CD14-positive monocyte (primary cell): Measurements from ENCODE around the gene PSMD7. TPM values are rescaled to one million over a fixed set of nuclear protein-coding genes. Genes with fewer than 3 reads are reported as not detected.
"Not testable (repeated sequence)": the region's sequence is repeated elsewhere in the genome, so short reads cannot be mapped to it uniquely, and the experiment has no call there.

Experiments
- DNase-seq, 3 donors: peaks; one replicate each; pipeline ENCODE4 v3.0.0-alpha.2; 2011 to 2022
- H2AFZ ChIP-seq: 2 replicates; pipeline ENCODE4 v1.6.0; 2012; ENCODE audit warnings: mild to moderate bottlenecking, low read depth, low read length, inconsistent platforms; ENCODE audit not compliant: insufficient read depth, poor library complexity, severe bottlenecking
- H3K27ac ChIP-seq, 2 donors: 1 replicate in 1 of 2; 2 replicates in 1 of 2; pipeline ENCODE4 v1.5.1; 2012 to 2013; ENCODE audit warnings: low read length in 2 of 2, control low read depth in 1 of 2, inconsistent platforms in 1 of 2, low read depth in 1 of 2, mild to moderate bottlenecking in 1 of 2
- H3K27me3 ChIP-seq, 2 donors: one replicate each; pipeline versions ENCODE4 v1.6.0 to v1.6.1; 2011 to 2013; ENCODE audit warnings: low read length in 2 of 2; ENCODE audit not compliant: control insufficient read depth in 2 of 2, insufficient read depth in 2 of 2
- H3K36me3 ChIP-seq, 2 donors: replicated peaks in 1 of 2; 1 replicate in 1 of 2; 2 replicates in 1 of 2; pipeline versions ENCODE4 v1.5.1 to v1.6.1; 2012 to 2013; ENCODE audit warnings: low read length in 2 of 2, control low read depth in 1 of 2, inconsistent platforms in 1 of 2, mild to moderate bottlenecking in 1 of 2; ENCODE audit not compliant: insufficient read depth in 2 of 2, control insufficient read depth in 1 of 2
- H3K4me1 ChIP-seq, 2 donors: 1 replicate in 1 of 2; 2 replicates in 1 of 2; pipeline versions ENCODE4 v1.5.1 to v1.6.1; 2012 to 2013; ENCODE audit warnings: low read length in 2 of 2, control low read depth in 1 of 2, inconsistent platforms in 1 of 2, mild to moderate bottlenecking in 1 of 2, moderate library complexity in 1 of 2; ENCODE audit not compliant: insufficient read depth in 2 of 2, control insufficient read depth in 1 of 2
- H3K4me2 ChIP-seq: replicated peaks from 2 replicates; pipeline ENCODE3; 2012; ENCODE audit warnings: low read length, moderate library complexity, mild to moderate bottlenecking; ENCODE audit not compliant: poor library complexity, severe bottlenecking; ENCODE audit errors: extremely low read depth
- H3K4me3 ChIP-seq, 3 experiments: fragments of 200-600 bp in 1 of 3; sonication (generic) in 1 of 3; replicated peaks in 1 of 3; 1 replicate in 2 of 3; 2 replicates in 1 of 3; pipeline ENCODE4 v1.5.1; 2011 to 2013; ENCODE audit warnings: low read length in 3 of 3, mild to moderate bottlenecking in 3 of 3, control low read depth in 2 of 3, low read depth in 2 of 3, inconsistent platforms in 1 of 3, moderate library complexity in 1 of 3
- H3K79me2 ChIP-seq: 2 replicates; pipeline ENCODE4 v1.6.0; 2012; ENCODE audit warnings: mild to moderate bottlenecking, control low read depth, inconsistent platforms, low read length, moderate library complexity; ENCODE audit not compliant: insufficient read depth
- H3K9ac ChIP-seq: 2 replicates; pipeline ENCODE4 v1.6.0; 2017; ENCODE audit warnings: low read length, mild to moderate bottlenecking; ENCODE audit not compliant: insufficient read depth, poor library complexity, severe bottlenecking
- H3K9me3 ChIP-seq, 2 donors: replicated peaks in 1 of 2; 1 replicate in 1 of 2; 2 replicates in 1 of 2; pipeline versions ENCODE4 v1.5.1 to v1.6.1; 2012 to 2013; ENCODE audit warnings: low read length in 2 of 2, control low read depth in 1 of 2; ENCODE audit not compliant: control insufficient read depth in 1 of 2, insufficient read depth in 1 of 2
- H4K20me1 ChIP-seq: 2 replicates; pipeline ENCODE4 v1.6.0; 2012; ENCODE audit warnings: mild to moderate bottlenecking, low read length, control low read depth, moderate library complexity; ENCODE audit not compliant: insufficient read depth
- H3K27ac Mint-ChIP-seq, 7 donors: one replicate each; pipeline ENCODE4 v1.8.0; 2020; ENCODE audit warnings: mild to moderate bottlenecking in 7 of 7, mixed read lengths in 7 of 7, moderate library complexity in 6 of 7, inconsistent platforms in 2 of 7
- H3K27me3 Mint-ChIP-seq, 3 donors: one replicate each; pipeline ENCODE4 v1.8.0; 2021 to 2022; ENCODE audit warnings: low read depth in 3 of 3, mild to moderate bottlenecking in 3 of 3, mixed read lengths in 3 of 3, moderate library complexity in 3 of 3, inconsistent platforms in 1 of 3
- H3K36me3 Mint-ChIP-seq, 2 donors: one replicate each; pipeline ENCODE4 v1.8.0; 2020; ENCODE audit warnings: mixed read lengths in 2 of 2, inconsistent platforms in 1 of 2, mild to moderate bottlenecking in 1 of 2
- H3K4me1 Mint-ChIP-seq: one replicate; pipeline ENCODE4 v1.8.0; 2020; ENCODE audit warnings: mild to moderate bottlenecking, mixed read lengths
- H3K4me3 Mint-ChIP-seq, 2 donors: one replicate each; pipeline ENCODE4 v1.8.0; 2020; ENCODE audit warnings: mild to moderate bottlenecking in 2 of 2, mixed read lengths in 2 of 2, moderate library complexity in 1 of 2
- H3K9me3 Mint-ChIP-seq, 7 donors: one replicate each; pipeline ENCODE4 v1.8.0; 2020 to 2022; ENCODE audit warnings: mixed read lengths in 7 of 7, mild to moderate bottlenecking in 6 of 7, moderate library complexity in 6 of 7, inconsistent platforms in 2 of 7
- CTCF ChIP-seq: fragments of 200-600 bp; IDR thresholded peaks from one replicate; pipeline ENCODE4 v1.8.0; 2022; ENCODE audit warnings: antibody characterized with exemption, mild to moderate bottlenecking
- WGBS: methylation state at CpG from one replicate; pipeline ENCODE4 v1.1.5; 2013; ENCODE audit warnings: missing lambda C conversion rate; ENCODE audit not compliant: insufficient coverage; 5-methylcytosine and 5-hydroxymethylcytosine counted together
- intact Hi-C, 2 donors: fragments of 100-400 bp; cut with micrococcal nuclease; formaldehyde crosslinking; loops; one replicate each; pipeline versions ENCODE4 v1.15.0 to v1.15.1; 2023
- polyA plus RNA-seq, 3 donors: library from polyadenylated mRNA; depleted of rRNA in 1 of 3; unstranded in 2 of 3; stranded (reverse) in 1 of 3; fragments of 300-500 nt in 2 of 3; fragments of >200 nt in 1 of 3; fragmentation: Illumina TruSeq in 2 of 3; gene quantifications; 1 replicate in 2 of 3; 2 replicates in 1 of 3; pipeline ENCODE4 v1.2.3, GENCODE V29; 2012 to 2021

The PSMD7 gene
- polyA plus RNA-seq, 3 donors = 61.3 to 118 (median 96.7) TPM

GRCh38 chr16:74321356-74321755 lies 24.7 kb downstream of the PSMD7 start:
- 85% methylated on average over 1 of the region's 2 CpGs for WGBS
- intact Hi-C loops = no loop called here
- H3K27me3 Mint-ChIP-seq = peaks cover 0 to 3% (median 0%) of the 10 kb centered on the region in 3 donors
- Histone ChIP-seq H3K9me3 (no peaks in the 10 kb centered on the region), H3K4me1 (no peaks in the 10 kb centered on the region), H3K4me3 (no peak overlapping the region), H3K36me3 (peaks cover 15% of the 10 kb centered on the region in 2 donors), H3K79me2 (no peaks in the 10 kb centered on the region), H3K27me3 (no peaks in the 10 kb centered on the region), H3K27ac (no peak overlapping the region), H2AFZ (no peak overlapping the region), H4K20me1 (no peaks in the 10 kb centered on the region), H3K9ac (no peak overlapping the region), H3K4me2 (no peak overlapping the region)
- no peak overlapping the region for H3K4me3 Mint-ChIP-seq
- DNase-seq = no peak
- no peaks in the 10 kb centered on the region for H3K9me3 Mint-ChIP-seq
- peak overlapping the region in 4 of 7 donors; percentile 27 to 73 (median 64) for H3K27ac Mint-ChIP-seq
- no peaks in the 10 kb centered on the region for H3K4me1 Mint-ChIP-seq
- TF ChIP-seq CTCF = no peak
- H3K36me3 Mint-ChIP-seq = peaks cover 15 to 29% of the 10 kb centered on the region in 2 donors

GRCh38 chr16:74322301-74322710 lies 25.7 kb downstream of the PSMD7 start:
- no peak overlapping the region for H2AFZ ChIP-seq
- Mint-ChIP-seq H3K4me3 (no peak overlapping the region), H3K9me3 (no peaks in the 10 kb centered on the region), H3K36me3 (peaks cover 22 to 38% of the 10 kb centered on the region in 2 donors), H3K4me1 (no peaks in the 10 kb centered on the region), H3K27me3 (peaks cover 0 to 3% (median 0%) of the 10 kb centered on the region in 3 donors), H3K27ac (no peak overlapping the region)
- H3K36me3 ChIP-seq = peaks cover 21 to 24% of the 10 kb centered on the region in 2 donors
- H4K20me1 ChIP-seq = no peaks in the 10 kb centered on the region
- no peak for TF ChIP-seq CTCF
- no CpG with 5 or more reads among the region's 7 CpGs for WGBS
- intact Hi-C loops = no loop called here
- H3K79me2 ChIP-seq = no peaks in the 10 kb centered on the region
- no peaks in the 10 kb centered on the region for H3K27me3 ChIP-seq
- H3K4me2 ChIP-seq = no peak overlapping the region
- H3K4me1 ChIP-seq = no peaks in the 10 kb centered on the region
- H3K9ac ChIP-seq = no peak overlapping the region
- DNase-seq = no peak
- no peak overlapping the region for H3K4me3 ChIP-seq
- no peaks in the 10 kb centered on the region for H3K9me3 ChIP-seq
- H3K27ac ChIP-seq = peak overlapping the region in 1 of 2 donors; percentile 11

GRCh38 chr16:74324777-74325176 lies 28.2 kb downstream of the PSMD7 start:
- intact Hi-C loops, H3K9ac ChIP-seq, H3K4me2 ChIP-seq, H3K27me3 Mint-ChIP-seq, H3K9me3 ChIP-seq, H3K4me3 ChIP-seq, H3K27me3 ChIP-seq, H3K4me1 ChIP-seq, H4K20me1 ChIP-seq, H2AFZ ChIP-seq, H3K79me2 ChIP-seq, H3K9me3 Mint-ChIP-seq, H3K4me1 Mint-ChIP-seq, DNase-seq, H3K4me3 Mint-ChIP-seq, H3K27ac ChIP-seq: not testable (repeated sequence)
- 95% methylated on average over 3 of the region's 5 CpGs for WGBS
- peaks cover 28 to 37% of the 10 kb centered on the region in 2 donors for H3K36me3 ChIP-seq
- peak overlapping the region in 2 of 7 donors; percentile 16 to 60 for H3K27ac Mint-ChIP-seq
- peaks cover 31 to 53% of the 10 kb centered on the region in 2 donors for H3K36me3 Mint-ChIP-seq
